ENCODE data around the gene TAS2R60. TPM values are rescaled to one million over a fixed set of nuclear protein-coding genes. Genes with fewer than 3 reads are reported as not detected.
"Not testable (repeated sequence)": the region's sequence is repeated elsewhere in the genome, so short reads cannot be mapped to it uniquely, and the experiment has no call there.

TAS2R60 gene
- total RNA-seq, 2 experiments from 2014 or later: not detected

- DNase-seq; H3K4me3 Mint-ChIP-seq; POLR2A ChIA-PET; H3K27ac Mint-ChIP-seq; H3K9me3 Mint-ChIP-seq; H3K36me3 Mint-ChIP-seq; H3K27me3 Mint-ChIP-seq; intact Hi-C loops (cut with micrococcal nuclease): not testable (repeated sequence)
- H3K4me1 Mint-ChIP-seq (ENCODE audit: low read depth): peaks cover 23% of the 10 kb centered on the region
- CTCF ChIA-PET: interaction anchor here (0.9 to 4.1 kb wide), 5 partner anchors 14 to 187 kb away, joined by 3 to 28 read pairs (median 4); no protein-coding TSS in a partner anchor
These were observed 41.0 kb upstream of the TAS2R60 start for GRCh38 chr7:143402233-143402632.

- ChIA-PET POLR2A (interaction anchor here (0.5 to 2.3 kb wide), 3 partner anchors 20 to 25 kb away, joined by 3 to 8 read pairs (median 3); no protein-coding TSS in a partner anchor), CTCF (interaction anchor here (1.3 to 5.0 kb wide), 5 partner anchors 12 to 165 kb away, joined by 6 to 28 read pairs (median 6); partner anchors contain the start of gene ZYX)
- Mint-ChIP-seq H3K27ac (no peak overlapping the region), H3K9me3 (no peaks in the 10 kb centered on the region), H3K36me3 (peaks cover 2% of the 10 kb centered on the region), H3K4me3 (no peak overlapping the region), H3K4me1 (ENCODE audit: low read depth) (peaks cover 50% of the 10 kb centered on the region), H3K27me3 (no peaks in the 10 kb centered on the region)
- intact Hi-C loops (cut with micrococcal nuclease): loop anchor here (5.0 kb wide), 1 partner anchor 33 kb away; no protein-coding TSS in a partner anchor
- no peak for DNase-seq
These were observed 37.9 kb upstream of the TAS2R60 start for GRCh38 chr7:143405173-143406001.

- Mint-ChIP-seq H3K4me1 (ENCODE audit: low read depth) (peaks cover 51% of the 10 kb centered on the region), H3K9me3 (no peaks in the 10 kb centered on the region), H3K27me3 (no peaks in the 10 kb centered on the region), H3K4me3 (no peak overlapping the region), H3K27ac (no peak overlapping the region), H3K36me3 (peaks cover 2% of the 10 kb centered on the region)
- DNase-seq: no peak
- ChIA-PET POLR2A (interaction anchor here (2.3 kb wide), 1 partner anchor 20 kb away, joined by 8 read pairs; no protein-coding TSS in a partner anchor), CTCF (interaction anchor here (1.4 to 5.0 kb wide), 5 partner anchors 12 to 166 kb away, joined by 3 to 28 read pairs (median 6); partner anchors contain the start of gene ZYX)
- intact Hi-C loops (cut with micrococcal nuclease): loop anchor here (5.0 kb wide), 1 partner anchor 34 kb away; no protein-coding TSS in a partner anchor
These were observed 37.3 kb upstream of the TAS2R60 start for GRCh38 chr7:143406002-143406357.

- peaks cover 56% of the 10 kb centered on the region for H3K4me1 Mint-ChIP-seq (ENCODE audit: low read depth)
- peak overlapping the region; percentile 75 for H3K27ac Mint-ChIP-seq
These were observed 35.7 kb upstream of the TAS2R60 start for GRCh38 chr7:143407287-143408251.

GRCh38 chr7:143408252-143408685 lies 35.0 kb upstream of the TAS2R60 start:
- Mint-ChIP-seq H3K4me1 (ENCODE audit: low read depth) (peaks cover 53% of the 10 kb centered on the region), H3K36me3 (peaks cover 2% of the 10 kb centered on the region), H3K4me3 (peak overlapping the region; percentile 70), H3K9me3 (no peaks in the 10 kb centered on the region), H3K27me3 (no peaks in the 10 kb centered on the region), H3K27ac (no peak overlapping the region)
- CTCF ChIA-PET: interaction anchor here (1.2 to 5.0 kb wide), 7 partner anchors 8 to 193 kb away, joined by 3 to 28 read pairs (median 5); partner anchors contain the start of genes GSTK1 and ZYX
- POLR2A ChIA-PET: interaction anchor here (1.0 to 1.4 kb wide), 5 partner anchors 16 to 145 kb away, joined by 3 to 4 read pairs (median 3); partner anchors contain the start of gene GSTK1
- no peak for DNase-seq
- intact Hi-C loops (cut with micrococcal nuclease): loop anchor here (1.0 to 5.0 kb wide), 3 partner anchors 28 to 167 kb away; no protein-coding TSS in a partner anchor

More at GRCh38 chr7:143407287-143408251, 35.7 kb upstream of the TAS2R60 start:
- Mint-ChIP-seq H3K27me3 (no peaks in the 10 kb centered on the region), H3K9me3 (no peaks in the 10 kb centered on the region), H3K4me3 (peak overlapping the region; percentile 70), H3K36me3 (peaks cover 2% of the 10 kb centered on the region)
- ChIA-PET POLR2A (interaction anchor here (1.0 to 2.3 kb wide), 6 partner anchors 15 to 144 kb away, joined by 3 to 8 read pairs (median 3); partner anchors contain the start of gene GSTK1), CTCF (interaction anchor here (1.3 to 5.0 kb wide), 8 partner anchors 9 to 192 kb away, joined by 3 to 28 read pairs (median 6); partner anchors contain the start of genes GSTK1 and ZYX)
- DNase-seq: peak; percentile 59
- intact Hi-C loops (cut with micrococcal nuclease): loop anchor here (1.0 to 5.0 kb wide), 3 partner anchors 27 to 167 kb away; no protein-coding TSS in a partner anchor

- H3K9me3 Mint-ChIP-seq: no peaks in the 10 kb centered on the region
- peaks cover 48% of the 10 kb centered on the region for H3K4me1 Mint-ChIP-seq (ENCODE audit: low read depth)
- H3K27me3 Mint-ChIP-seq: no peaks in the 10 kb centered on the region
- peaks cover 2% of the 10 kb centered on the region for H3K36me3 Mint-ChIP-seq
- intact Hi-C loops (cut with micrococcal nuclease): loop anchor here (1.0 to 5.0 kb wide), 3 partner anchors 29 to 168 kb away; no protein-coding TSS in a partner anchor
- ChIA-PET CTCF (interaction anchor here (1.2 to 5.0 kb wide), 6 partner anchors 8 to 193 kb away, joined by 3 to 28 read pairs (median 11); partner anchors contain the start of gene ZYX), POLR2A (interaction anchor here (1.0 to 1.4 kb wide), 3 partner anchors 29 to 146 kb away, joined by 3 to 4 read pairs (median 3); partner anchors contain the start of gene GSTK1)
- peak; percentile 63 for DNase-seq
- H3K27ac Mint-ChIP-seq: peak within 1 kb of the TSS; percentile 75
- peak within 1 kb of the TSS; percentile 70 for H3K4me3 Mint-ChIP-seq
These were observed 34.3 kb upstream of the TAS2R60 start, which contains the start of gene EPHA1 for GRCh38 chr7:143408686-143409561. Gene EPHA1 (minus strand): TSS chr7:143408856. CDS start chr7:143408805, 51 bp downstream.

- no peak overlapping the region for H3K27ac Mint-ChIP-seq
- peaks cover 2% of the 10 kb centered on the region for H3K36me3 Mint-ChIP-seq
- no peak for DNase-seq
- H3K9me3 Mint-ChIP-seq: no peaks in the 10 kb centered on the region
- ChIA-PET CTCF (interaction anchor here (1.0 to 5.0 kb wide), 3 partner anchors 31 to 170 kb away, joined by 4 to 26 read pairs (median 6); partner anchors contain the start of gene ZYX), POLR2A (no interaction called here)
- no peak overlapping the region for H3K4me3 Mint-ChIP-seq
- no peaks in the 10 kb centered on the region for H3K27me3 Mint-ChIP-seq
- intact Hi-C loops (cut with micrococcal nuclease): no loop called here
- H3K4me1 Mint-ChIP-seq (ENCODE audit: low read depth): peaks cover 43% of the 10 kb centered on the region
These were observed 32.7 kb upstream of the TAS2R60 start for GRCh38 chr7:143410521-143411004.

GRCh38 chr7:143411976-143412708 lies 31.1 kb upstream of the TAS2R60 start:
- H3K9me3 Mint-ChIP-seq: no peaks in the 10 kb centered on the region
- POLR2A ChIA-PET: no interaction called here
- CTCF ChIA-PET: interaction anchor here (1.5 kb wide), 1 partner anchor 32 kb away, joined by 4 read pairs; no protein-coding TSS in a partner anchor
- peaks cover 2% of the 10 kb centered on the region for H3K36me3 Mint-ChIP-seq
- no peak overlapping the region for H3K27ac Mint-ChIP-seq
- intact Hi-C loops (cut with micrococcal nuclease): no loop called here
- no peak for DNase-seq
- H3K4me1 Mint-ChIP-seq (ENCODE audit: low read depth): peaks cover 35% of the 10 kb centered on the region
- H3K4me3 Mint-ChIP-seq: no peak overlapping the region
- no peaks in the 10 kb centered on the region for H3K27me3 Mint-ChIP-seq

GRCh38 chr7:143413123-143413522 lies 30.1 kb upstream of the TAS2R60 start:
- no peak for DNase-seq
- Mint-ChIP-seq H3K36me3 (no peaks in the 10 kb centered on the region), H3K4me3 (no peak overlapping the region), H3K27me3 (no peaks in the 10 kb centered on the region), H3K4me1 (ENCODE audit: low read depth) (peaks cover 25% of the 10 kb centered on the region), H3K27ac (no peak overlapping the region), H3K9me3 (no peaks in the 10 kb centered on the region)
- ChIA-PET POLR2A (no interaction called here), CTCF (no interaction called here)
- intact Hi-C loops (cut with micrococcal nuclease): no loop called here

GRCh38 chr7:143415209-143415608 lies 28.0 kb upstream of the TAS2R60 start:
- H3K4me3 Mint-ChIP-seq; DNase-seq; H3K36me3 Mint-ChIP-seq; POLR2A ChIA-PET; H3K4me1 Mint-ChIP-seq (ENCODE audit: low read depth); H3K27ac Mint-ChIP-seq; H3K9me3 Mint-ChIP-seq; H3K27me3 Mint-ChIP-seq: not testable (repeated sequence)
- CTCF ChIA-PET: interaction anchor here (0.6 to 4.3 kb wide), 10 partner anchors 7 to 449 kb away, joined by 3 to 64 read pairs (median 4); partner anchors contain the start of gene EPHA1
- intact Hi-C loops (cut with micrococcal nuclease): loop anchor here (5.0 kb wide), 2 partner anchors 103 to 408 kb away; no protein-coding TSS in a partner anchor

Data from activated CD4-positive, alpha-beta memory T cell treated with anti-CD3 and anti-CD28 coated beads for 36 hours (primary cell).